ENCODE results near the gene POGK.

DNA sequence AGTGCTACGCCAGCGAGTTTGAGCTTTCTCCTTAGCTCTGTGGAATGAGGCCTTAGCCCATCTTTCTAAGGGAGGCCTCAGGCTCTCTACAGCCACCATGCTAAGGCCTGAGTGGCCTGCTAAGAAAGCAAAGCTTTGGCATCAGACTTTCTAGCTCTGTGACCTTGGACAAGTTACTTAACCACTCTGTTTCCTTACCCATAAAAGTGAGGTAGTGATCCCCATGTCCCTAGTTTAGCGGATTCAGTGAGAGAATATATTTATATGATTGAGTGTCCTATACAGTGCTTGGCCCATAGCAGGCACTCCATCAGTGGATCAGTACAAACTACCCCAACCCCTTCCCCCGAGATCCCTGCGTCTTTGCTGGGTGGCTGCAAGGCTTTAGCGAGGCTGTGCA lies 4.0 kb downstream of the POGK start:
- TF ChIP-seq TAF1 (IDR thresholded peaks at IDR 0.05; ENCODE audit: low read depth, low read length) (no peak), POU2F2 (IDR thresholded peaks at IDR 0.05; ENCODE audit: low read depth, low read length) (no peak), POLR2A (IDR thresholded peaks at IDR 0.05; ENCODE audit: low read depth, low read length) (no peak), POLR2AphosphoS5 (IDR thresholded peaks at IDR 0.05; ENCODE audit: low read depth, low read length) (no peak)

All from GM12891 (cell line).